ENCODE measurements around the gene AGBL5.
"Not testable (repeated sequence)": the region's sequence is repeated elsewhere in the genome, so short reads cannot be mapped to it uniquely, and the experiment has no call there.

The AGBL5 gene

GRCh38 chr2:27073782-27074181 is 22.3 kb downstream of the AGBL5 start:
- no peak for DNase-seq

GRCh38 chr2:27074738-27075565 is 23.5 kb downstream of the AGBL5 start:
- DNase-seq: peak in 2 of 56 donors; percentile 25 to 27

DNA sequence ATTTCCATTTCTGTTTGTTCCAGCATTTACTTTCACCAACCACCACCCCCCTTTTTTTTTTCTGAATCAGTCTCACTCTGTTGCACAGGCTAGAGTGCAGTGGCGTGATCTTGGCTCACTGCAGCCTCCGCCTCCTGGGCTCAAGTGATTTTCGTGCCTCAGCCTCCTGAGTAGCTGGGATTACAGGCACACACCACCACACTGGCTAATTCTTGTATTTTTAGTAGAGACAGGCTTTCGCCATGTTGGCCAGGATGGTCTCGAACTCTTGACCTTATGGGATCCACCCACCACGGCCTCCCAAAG is 24.1 kb downstream of the AGBL5 start:
- DNase-seq: not testable (repeated sequence)

DNA sequence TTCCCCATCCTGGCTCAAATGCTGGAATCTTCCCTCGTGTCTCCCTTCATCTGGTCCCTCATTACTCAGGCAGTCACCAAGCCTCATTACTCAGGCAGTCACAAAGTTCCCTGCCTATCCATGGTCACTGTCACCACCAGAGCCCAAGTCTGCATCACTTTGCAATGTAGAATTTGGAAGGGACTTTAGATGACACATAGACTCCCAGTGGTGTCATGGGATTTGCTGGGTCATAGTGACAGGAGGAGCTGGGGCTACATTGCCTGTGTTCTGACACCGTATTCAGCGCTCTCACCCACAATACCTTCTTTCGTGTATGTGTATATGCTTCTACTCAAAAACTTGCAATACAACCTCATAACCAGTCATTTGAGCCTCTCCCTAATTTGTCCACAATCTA is 24.9 kb downstream of the AGBL5 start:
- no peak for DNase-seq

DNA sequence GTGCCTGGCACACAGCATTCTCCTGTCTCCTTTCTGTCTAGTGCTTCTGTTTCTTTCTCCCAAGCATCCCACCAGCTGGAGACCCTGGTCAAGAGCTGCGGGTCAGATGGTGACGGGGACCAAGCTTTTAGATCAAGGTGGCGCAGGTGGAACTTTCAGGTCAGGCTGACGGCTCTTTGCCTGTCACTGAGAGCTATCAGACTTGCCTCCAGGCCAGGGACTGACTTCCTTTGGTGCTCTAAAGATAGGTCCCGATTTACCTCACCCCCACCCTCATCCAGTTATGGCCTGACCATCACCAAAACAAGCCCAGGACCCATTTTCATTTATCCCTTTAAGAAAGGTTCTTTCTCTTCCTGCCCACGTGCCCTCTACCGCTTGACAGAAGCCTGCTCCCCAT is 25.8 kb downstream of the AGBL5 start:
- no peak for DNase-seq

DNA sequence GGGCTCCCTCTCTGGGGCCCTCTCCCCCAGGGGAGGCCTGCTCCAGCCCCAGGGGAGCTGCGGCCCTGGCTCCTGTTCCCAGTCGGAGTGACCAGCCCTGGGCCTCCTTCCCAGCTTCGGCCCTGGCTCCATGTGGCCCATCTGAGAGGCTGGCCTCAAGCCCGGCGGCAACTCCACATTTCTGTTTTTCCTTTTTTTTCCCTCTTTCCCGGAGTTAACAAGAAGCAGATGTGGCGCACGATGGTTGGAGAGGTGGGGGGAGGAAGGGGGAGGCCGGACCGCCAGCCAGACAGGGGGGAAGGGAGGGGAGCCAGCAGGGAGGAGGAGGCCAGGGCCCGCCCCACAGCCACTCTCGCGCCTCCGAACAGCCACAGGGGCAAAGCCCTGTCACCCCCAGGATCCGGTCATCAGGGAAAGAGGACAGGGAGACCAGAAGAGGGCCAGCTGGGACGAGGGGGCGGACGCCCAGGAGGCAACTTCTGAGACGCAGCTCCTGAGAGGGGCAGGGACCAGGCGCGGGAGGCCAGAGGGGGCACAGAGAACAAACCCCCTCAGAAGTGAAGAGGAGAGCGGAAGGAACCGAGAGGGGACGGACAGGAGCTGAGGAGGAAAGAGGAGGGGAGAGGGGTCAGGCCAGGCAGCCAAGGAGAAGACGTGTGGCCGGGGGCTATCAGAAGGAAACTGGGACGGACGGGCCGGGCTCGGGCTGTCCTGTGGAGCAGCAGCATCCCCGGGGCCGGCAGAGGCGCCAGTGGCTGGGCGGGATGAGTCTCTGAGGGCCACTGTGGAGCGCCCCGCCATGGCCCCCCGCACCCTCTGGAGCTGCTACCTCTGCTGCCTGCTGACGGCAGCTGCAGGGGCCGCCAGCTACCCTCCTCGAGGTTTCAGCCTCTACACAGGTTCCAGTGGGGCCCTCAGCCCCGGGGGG is 27.1 kb downstream of the AGBL5 start, which contains the start of gene EMILIN1:
Gene EMILIN1 (plus strand): TSS at position 349 of the 928 bp plus-strand sequence. CDS start 451 bp downstream, at position 800.
- DNase-seq: peak in 50 of 56 donors; percentile 13 to 83 (median 52)

DNA sequence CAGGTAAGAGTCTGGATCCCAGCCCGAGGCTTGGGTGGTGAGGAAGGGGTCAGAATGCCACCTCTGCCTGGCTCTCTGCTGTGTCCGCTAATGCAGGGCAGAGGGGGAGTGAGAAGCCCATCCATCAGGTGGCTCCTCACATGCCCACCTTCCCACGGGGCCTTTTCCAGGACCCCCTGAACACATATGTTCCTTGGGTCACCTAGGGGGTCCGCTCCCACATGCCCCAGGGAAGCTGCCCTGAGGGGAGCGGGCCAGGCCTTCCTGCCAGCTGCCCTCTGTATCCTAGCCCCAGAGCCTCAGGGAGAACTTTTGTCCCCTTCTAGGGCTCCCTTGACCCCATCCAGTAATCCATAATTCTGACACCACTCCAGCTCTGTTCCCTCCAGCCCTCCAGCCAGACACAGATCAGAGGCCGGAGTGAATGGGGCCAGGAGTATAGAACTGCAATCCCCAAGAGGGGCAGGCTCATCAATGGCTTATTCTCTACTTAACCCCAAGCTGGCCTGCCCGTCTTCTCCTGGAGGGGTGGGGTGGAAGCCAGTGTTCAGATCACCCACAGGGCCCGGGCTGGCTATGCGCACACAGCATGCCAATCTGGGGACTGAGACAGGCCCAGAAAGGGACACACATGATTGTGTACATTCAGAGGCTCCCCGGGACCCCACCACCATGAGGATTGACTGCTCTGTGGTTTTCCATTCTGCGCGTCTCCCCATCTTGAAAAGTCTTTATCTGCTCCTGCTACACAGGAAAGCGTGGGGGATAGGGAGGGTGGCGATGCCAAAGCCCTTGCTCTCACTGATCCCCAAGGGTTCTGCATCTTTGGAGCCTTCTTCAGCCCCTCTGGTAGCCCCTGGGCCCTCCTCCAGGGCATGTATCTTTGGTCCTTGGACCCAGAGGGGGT is 28.0 kb downstream of the AGBL5 start:
- no peak for DNase-seq

DNA sequence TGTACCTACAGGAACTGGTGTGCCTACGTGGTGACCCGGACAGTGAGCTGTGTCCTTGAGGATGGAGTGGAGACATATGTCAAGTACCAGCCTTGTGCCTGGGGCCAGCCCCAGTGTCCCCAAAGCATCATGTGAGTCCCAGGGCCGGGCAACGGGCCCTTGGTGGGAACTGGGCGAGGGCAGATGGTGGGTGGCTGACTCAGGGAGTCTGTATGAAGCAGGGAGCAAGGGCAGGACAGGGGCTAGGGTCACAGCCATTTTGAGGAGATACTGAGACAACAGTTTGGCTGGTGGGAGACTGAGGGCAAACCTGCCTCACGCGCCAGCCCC is 28.6 kb downstream of the AGBL5 start:
- DNase-seq: no peak

GRCh38 chr2:27080603-27080936 is 29.1 kb downstream of the AGBL5 start:
- DNase-seq: no peak

GRCh38 chr2:27081984-27082772 is 30.7 kb downstream of the AGBL5 start:
- DNase-seq: no peak

DNA sequence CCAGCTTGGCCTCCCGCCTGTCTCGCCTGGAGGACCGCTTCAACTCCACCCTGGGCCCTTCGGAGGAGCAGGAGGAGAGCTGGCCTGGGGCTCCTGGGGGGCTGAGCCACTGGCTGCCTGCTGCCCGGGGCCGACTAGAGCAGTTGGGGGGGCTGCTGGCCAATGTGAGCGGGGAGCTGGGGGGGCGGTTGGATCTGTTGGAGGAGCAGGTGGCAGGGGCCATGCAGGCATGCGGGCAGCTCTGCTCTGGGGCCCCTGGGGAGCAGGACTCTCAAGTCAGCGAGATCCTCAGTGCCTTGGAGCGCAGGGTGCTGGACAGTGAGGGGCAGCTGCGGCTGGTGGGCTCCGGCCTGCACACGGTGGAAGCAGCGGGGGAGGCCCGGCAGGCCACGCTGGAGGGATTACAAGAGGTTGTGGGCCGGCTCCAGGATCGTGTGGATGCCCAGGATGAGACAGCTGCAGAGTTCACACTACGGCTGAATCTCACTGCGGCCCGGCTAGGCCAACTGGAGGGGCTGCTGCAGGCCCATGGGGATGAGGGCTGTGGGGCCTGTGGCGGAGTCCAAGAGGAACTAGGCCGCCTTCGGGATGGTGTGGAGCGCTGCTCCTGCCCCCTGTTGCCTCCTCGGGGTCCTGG is 31.4 kb downstream of the AGBL5 start:
- no peak for DNase-seq

DNA sequence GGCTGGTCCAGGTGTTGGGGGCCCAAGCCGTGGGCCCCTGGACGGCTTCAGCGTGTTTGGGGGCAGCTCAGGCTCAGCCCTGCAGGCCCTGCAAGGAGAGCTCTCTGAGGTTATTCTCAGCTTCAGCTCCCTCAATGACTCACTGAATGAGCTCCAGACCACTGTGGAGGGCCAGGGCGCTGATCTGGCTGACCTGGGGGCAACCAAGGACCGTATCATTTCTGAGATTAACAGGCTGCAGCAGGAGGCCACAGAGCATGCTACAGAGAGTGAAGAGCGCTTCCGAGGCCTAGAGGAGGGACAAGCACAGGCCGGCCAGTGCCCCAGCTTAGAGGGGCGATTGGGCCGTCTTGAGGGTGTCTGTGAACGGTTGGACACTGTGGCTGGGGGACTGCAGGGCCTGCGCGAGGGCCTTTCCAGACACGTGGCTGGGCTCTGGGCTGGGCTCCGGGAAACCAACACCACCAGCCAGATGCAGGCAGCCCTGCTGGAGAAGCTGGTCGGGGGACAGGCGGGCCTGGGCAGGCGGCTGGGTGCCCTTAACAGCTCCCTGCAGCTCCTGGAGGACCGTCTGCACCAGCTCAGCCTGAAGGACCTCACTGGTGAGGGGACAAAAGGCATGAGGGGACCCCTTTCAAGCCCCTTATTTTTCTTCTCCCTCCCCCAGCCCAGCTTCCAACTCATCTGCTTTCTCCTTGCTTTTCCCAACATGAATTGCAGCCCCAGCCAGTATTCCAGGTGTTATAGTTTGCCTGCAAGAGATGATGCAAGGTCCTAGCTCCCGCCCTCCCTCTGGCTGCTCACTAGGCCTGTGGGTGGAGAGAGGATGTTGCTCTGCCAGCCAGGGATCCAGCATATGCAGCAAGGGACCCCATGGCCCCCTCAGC is 32.2 kb downstream of the AGBL5 start:
- no peak for DNase-seq

GRCh38 chr2:27084297-27085061 is 33.0 kb downstream of the AGBL5 start:
- DNase-seq: no peak

- DNase-seq: no peak
Measured at GRCh38 chr2:27085062-27085672, 33.7 kb downstream of the AGBL5 start.

DNA sequence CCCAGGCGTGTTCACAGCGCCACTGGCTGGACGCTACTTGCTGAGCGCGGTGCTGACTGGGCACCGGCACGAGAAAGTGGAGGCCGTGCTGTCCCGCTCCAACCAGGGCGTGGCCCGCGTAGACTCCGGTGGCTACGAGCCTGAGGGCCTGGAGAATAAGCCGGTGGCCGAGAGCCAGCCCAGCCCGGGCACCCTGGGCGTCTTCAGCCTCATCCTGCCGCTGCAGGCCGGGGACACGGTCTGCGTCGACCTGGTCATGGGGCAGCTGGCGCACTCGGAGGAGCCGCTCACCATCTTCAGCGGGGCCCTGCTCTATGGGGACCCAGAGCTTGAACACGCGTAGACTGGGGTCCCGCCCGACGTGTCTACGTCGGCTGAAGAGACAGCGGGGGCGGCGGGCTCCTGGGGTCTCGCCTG is 34.2 kb downstream of the AGBL5 start:
- DNase-seq: peak in 49 of 56 donors; percentile 11 to 82 (median 56)

DNA sequence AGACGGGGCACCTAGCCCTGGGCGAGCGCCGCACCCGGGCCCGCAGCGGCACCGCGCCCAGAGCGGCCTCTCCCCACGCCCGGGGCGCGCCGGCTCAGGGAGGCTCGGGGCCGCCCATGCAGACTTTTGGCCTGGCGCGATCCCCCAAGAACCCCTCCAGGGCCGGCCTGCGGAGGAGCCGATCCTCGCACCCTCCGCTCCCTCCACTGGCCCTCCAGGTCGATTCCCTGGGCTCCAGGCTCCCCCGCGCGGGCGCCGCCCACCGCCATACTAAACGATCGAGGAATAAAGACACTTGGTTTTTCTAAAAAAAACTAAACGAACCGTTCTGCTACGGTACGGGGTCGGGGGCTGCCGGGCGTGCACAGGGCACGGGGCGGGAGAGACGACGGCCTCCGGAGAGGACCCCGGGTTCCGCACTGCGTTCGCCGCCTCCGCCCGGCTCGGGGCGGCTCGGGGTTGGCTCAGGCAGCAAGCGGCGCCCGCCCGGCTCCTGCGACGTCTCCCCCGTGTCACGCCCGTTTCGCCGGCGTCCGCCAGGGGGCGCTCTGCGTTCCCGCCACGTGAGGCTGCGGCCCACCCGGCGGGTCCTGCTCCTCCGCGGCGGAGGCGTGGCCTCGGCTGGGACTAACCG is 34.7 kb downstream of the AGBL5 start:
- DNase-seq: peak in 55 of 56 donors; percentile 56 to 97 (median 91)
